T-helper 9 cell (primary cell): ENCODE measurements around the gene LSMEM2.
A peak's percentile ranks its signal among the peaks of the same experiment; 100 is the strongest.
"Not testable (repeated sequence)": the region's sequence is repeated elsewhere in the genome, so short reads cannot be mapped to it uniquely, and the experiment has no call there.

Source experiments
- DNase-seq: peaks from one replicate; pipeline ENCODE4 v3.0.0-alpha.2; 2020

LSMEM2 gene

DNA sequence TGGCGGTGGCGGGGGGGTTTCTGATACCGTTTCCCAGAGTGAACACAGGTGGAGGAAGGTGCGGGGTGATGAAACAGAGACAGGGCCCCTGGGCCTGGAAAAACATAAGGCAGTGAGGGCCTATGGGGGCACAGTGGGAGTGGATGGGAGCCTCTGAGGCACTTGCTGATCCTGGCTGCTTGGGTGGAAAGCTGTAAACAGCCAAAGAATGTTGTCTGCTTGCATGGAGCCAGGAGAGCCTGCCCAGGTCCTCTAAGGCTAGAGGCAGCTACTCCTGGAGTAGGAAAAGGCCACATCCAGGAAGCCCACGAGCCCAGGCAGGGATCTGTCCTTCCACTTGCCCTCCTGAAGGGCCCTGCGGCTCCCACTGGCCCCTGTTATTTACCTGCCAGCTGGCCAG is 12.9 kb upstream of the LSMEM2 start:
- DNase-seq: no peak

GRCh38 chr3:50266836-50267235 is 12.1 kb upstream of the LSMEM2 start:
- DNase-seq: no peak

GRCh38 chr3:50267280-50267913 is 11.5 kb upstream of the LSMEM2 start:
- no peak for DNase-seq

DNA sequence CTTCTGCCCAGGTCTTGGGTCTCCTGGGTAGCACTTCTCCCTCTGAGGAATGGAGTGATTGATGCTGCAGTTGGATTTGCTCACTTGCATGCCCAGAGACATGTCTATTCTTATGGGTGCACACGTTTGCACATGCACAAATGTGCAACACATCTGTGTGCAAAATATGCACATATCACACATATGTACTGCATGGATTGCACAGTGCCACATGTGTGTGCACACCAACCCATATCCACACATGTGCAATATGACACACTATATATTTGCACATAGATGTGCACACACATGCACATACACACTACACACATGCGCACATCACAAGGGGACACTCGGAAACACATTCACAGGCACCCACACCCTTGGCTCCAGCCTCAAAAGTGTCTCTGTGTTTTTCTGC is 10.6 kb upstream of the LSMEM2 start:
- no peak for DNase-seq

DNA sequence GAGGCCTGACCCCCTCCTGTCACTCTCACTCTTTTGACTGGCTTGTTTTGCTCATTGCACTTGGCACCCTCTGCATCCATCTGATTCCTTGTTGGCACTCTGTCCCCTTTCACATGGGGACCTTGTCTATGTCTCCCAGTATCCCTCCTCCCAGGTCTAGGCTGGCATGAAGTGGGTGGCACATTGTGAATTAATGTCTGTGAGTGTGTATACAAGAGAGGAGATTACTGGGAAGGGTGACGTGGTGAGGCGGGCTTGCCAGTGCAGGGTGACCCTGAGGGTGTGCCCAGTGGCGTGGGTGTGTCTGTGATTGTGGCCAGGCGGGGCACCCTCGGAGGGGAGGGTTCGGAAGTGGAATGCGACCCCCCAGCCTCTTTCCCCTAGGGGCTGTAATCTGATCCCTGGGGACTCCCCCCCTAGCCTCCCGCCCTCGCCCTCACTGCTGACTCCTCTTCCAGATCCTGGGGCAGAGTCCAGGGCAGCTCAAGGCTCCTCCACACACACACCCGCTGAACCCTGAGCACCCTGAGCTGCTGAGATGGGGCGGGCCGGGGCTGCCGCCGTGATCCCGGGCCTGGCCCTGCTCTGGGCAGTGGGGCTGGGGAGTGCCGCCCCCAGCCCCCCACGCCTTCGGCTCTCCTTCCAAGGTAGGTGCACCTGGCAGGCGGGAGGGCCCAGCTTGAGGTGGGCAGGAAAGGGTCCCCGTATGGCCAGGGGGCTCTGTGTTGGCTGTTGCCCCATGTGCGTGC is 10.0 kb upstream of the LSMEM2 start, which contains the start of gene SEMA3B:
SEMA3B (plus strand) TSS at position 445 of the 749 bp plus-strand sequence; CDS start at position 539, 94 bp downstream.
- no peak for DNase-seq

DNA sequence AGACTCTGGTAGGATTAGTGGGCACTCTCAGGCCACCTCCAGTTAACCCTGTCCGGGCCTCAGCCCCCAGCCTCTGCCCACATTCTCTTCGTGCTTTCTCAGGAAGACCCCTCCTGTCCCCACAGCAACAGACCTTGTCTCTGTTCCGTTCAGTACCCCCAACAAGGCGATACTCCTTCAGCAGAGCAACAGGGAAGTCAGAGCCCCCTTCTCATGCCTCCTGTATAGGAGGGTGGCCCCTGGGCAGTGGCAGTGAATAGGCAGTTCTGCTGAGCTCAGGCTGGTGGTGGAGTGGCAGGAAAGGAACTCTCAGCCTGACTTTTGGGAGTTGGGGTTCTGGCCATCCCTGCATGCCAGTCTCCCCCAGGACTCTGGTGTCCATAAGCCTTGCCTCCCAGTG is 9.4 kb upstream of the LSMEM2 start:
- no peak for DNase-seq

- DNase-seq: no peak
Measured at GRCh38 chr3:50269977-50270413, 8.9 kb upstream of the LSMEM2 start.

- no peak for DNase-seq
Measured at GRCh38 chr3:50270422-50271224, 8.3 kb upstream of the LSMEM2 start.

DNA sequence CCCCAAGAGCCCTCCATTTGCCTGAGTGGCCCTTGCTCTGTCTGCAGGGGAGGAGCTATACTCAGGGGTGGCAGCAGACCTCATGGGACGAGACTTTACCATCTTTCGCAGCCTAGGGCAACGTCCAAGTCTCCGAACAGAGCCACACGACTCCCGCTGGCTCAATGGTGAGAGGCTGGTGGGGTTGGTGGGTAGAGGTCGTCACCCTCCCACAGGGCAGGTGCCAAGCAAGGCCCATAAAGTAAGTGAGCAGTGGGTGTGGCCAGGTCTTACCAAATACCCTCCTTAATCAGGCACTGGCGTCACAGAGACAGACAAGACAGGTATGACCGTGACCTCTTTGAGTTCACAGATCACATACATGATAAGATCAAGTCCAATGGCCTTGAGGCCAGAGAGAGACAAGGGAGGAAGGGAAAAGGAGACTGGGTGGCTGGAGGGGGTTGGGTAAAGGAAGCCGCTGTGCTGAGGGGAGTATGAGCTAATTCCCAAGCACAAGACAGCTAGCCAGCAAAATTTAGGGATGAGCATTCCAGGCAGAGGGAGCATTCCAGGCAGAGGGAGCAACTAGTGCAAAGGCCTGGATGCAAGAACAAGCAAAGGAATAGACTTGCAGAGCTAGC is 7.5 kb upstream of the LSMEM2 start:
- DNase-seq: no peak

GRCh38 chr3:50272538-50272910 is 6.4 kb upstream of the LSMEM2 start:
- not testable (repeated sequence) for DNase-seq

GRCh38 chr3:50272911-50273688 is 5.8 kb upstream of the LSMEM2 start:
- peak; percentile 91 for DNase-seq

- no peak for DNase-seq
Measured at GRCh38 chr3:50273689-50274065, 5.2 kb upstream of the LSMEM2 start.

DNA sequence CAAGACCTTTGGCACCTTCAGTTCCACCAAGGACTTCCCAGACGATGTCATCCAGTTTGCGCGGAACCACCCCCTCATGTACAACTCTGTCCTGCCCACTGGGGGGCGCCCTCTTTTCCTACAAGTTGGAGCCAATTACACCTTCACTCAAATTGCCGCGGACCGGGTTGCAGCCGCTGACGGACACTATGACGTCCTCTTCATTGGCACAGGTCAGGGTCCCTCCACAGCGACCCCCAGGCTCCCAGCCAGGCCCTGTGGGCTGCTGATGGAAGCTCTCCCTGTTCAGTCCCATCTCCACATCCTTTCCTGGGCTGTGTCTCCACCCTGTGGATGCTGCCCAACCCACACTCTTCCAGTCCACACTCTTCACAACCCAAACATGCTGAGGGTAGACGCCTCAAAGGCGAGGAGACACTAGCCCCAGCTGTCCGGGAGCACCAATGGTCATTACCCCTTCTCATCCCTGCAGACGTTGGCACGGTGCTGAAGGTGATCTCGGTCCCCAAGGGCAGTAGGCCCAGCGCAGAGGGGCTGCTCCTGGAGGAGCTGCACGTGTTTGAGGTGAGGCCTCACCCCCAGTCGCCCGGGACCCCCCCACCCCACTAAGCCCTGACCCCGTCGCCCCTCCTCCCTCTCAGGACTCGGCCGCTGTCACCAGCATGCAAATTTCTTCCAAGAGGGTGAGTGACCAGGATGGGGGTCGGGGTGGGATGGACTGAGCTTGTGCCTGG is 4.3 kb upstream of the LSMEM2 start:
- peak; percentile 72 for DNase-seq

DNA sequence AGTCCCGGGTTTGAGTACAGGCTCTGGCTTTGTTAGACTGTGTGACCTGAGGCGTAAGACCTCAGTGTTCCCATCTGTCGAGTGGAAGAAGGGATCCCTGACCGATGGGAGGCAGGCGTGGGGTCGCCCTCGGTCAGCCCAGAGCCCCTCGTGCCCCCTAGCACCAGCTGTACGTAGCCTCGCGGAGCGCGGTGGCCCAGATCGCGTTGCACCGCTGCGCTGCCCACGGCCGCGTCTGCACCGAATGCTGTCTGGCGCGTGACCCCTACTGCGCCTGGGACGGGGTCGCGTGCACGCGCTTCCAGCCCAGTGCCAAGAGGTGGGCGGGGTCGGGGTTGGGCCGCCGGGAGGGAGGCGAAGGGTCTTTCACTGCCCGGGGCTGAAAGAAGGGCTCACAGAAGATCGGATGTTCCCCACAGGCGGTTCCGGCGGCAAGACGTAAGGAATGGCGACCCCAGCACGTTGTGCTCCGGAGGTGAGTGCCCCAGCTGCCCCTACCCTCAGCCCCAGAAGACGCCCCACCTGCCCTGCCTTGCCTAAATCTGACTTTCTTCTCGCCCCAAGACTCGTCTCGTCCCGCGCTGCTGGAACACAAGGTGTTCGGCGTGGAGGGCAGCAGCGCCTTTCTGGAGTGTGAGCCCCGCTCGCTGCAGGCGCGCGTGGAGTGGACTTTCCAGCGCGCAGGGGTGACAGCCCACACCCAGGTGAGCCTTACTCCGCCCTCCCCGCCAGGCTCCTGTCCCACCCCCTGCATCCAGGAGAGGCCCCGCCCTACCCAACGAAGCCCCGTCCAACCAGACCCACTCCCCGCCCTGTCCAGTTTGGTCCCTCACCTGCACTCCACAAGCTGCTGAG is 3.5 kb upstream of the LSMEM2 start:
- DNase-seq: no peak

- DNase-seq: no peak
Measured at GRCh38 chr3:50275996-50276761, 2.7 kb upstream of the LSMEM2 start.

DNA sequence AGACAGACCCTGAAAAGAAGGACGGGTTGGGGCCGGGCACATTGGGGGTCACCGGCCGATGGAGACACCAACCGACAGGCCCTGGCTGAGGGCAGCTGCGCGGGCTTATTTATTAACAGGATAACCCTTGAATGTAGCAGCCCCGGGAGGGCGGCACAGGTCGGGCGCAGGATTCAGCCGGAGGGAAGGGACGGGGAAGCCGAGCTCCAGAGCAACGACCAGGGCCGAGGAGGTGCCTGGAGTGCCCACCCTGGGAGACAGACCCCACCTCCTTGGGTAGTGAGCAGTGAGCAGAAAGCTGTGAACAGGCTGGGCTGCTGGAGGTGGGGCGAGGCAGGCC is 2.2 kb upstream of the LSMEM2 start:
- DNase-seq: no peak

GRCh38 chr3:50278123-50278879 is 586 bp upstream of the LSMEM2 start:
- no peak for DNase-seq

DNA sequence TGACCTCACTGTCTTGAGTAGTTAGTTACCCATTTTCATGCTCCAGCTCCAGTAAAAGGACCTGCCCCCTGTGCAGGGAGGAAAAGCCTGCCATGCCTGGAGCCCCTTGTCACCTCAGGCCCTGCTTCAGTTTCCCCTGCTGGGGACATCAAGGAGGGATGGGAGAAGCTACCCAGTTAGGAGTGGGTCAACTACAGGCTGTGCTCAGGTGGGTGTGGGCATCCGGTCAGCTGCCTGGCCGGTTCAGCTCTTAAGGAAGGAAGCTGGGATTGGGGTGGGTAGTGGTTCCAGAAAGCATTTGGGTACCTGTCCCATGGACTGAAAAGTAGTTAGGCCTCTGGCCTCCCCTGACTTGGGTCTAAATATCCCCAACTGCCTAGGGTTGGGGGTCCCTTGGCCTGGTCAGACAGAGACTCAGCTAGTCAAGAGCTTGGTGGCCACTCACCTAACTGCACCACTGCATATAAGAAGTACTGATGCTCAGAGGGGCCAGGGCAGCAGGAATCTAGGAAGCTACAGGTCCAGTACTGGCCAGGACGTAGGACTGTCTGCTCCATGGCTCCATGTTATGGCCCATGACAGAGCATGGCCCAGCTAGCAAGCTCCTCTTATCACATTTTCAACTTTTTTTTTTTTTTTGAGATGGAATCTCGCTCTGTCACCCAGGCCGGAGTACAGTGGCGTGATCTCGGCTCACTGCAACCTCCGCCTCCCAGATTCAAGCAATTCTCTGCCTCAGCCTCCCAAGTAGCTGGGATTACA is 549 bp downstream of the LSMEM2 start:
- DNase-seq: no peak
